ENCODE results near the gene PHOSPHO1. TPM values are rescaled to one million over a fixed set of nuclear protein-coding genes. Genes with fewer than 3 reads are reported as not detected.

The PHOSPHO1 gene
- total and polyA plus RNA-seq, 2 of the 13 experiments (the other 11 are each of a cell fraction or from before 2014, with no cell fraction given) = not detected

DNA sequence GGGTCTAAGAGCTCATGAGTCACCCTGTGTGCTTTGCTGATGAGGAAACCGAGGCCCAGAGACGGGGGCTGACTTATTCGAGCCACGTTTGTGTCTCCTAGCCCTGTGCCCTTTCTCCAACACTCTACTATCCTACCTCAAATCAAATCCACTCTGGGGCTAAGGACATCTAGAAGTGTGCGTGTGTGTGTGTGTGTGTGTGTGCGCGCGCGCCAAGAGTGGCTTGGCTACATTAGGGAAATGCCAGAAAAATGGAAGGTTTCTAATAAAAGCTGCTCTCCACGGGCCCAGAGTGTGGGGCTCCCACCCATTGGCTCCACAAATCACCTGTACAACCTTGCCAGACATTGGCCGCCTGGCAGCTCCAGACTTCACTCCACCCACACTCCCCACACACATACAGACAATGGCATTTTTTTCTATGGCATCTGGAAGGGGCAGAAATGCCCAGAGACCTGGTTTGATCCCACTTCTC lies 30.3 kb upstream of the PHOSPHO1 start:
- in situ Hi-C loops (cut with HindIII; ENCODE audit: extremely low pct_ligation_motif_present, low pct_unique_long_range_greater_than_20kb) = no loop called here
- intact Hi-C loops (cut with micrococcal nuclease; ENCODE audit: unreplicated experiment) = no loop called here
- peak overlapping the region; percentile 35 for H2AFZ ChIP-seq (ENCODE audit: low read length)
- no peaks in the 10 kb centered on the region for H3K9me3 ChIP-seq (ENCODE audit: low read length)
- peaks cover 2 to 25% of the 10 kb centered on the region in 2 experiments; a peak in 4 of 5 replicates for H3K27me3 ChIP-seq (ENCODE audit: control insufficient read depth in 1 of 2, insufficient read depth in 2 of 2, low read length in 2 of 2)
- H3K79me2 ChIP-seq (ENCODE audit: insufficient read depth, low read length) = no peaks in the 10 kb centered on the region
- H3K4me1 ChIP-seq (ENCODE audit: insufficient read depth, low read length) = peaks cover 13% of the 10 kb centered on the region
- ChIA-PET CTCF (ENCODE audit: low intra/inter-chr PET ratio, low total read pairs) (no interaction called here), POLR2A (no interaction called here)
- ATAC-seq (peak; percentile 27), FAIRE-seq (no peak), DNase-seq (ENCODE audit: low spot score) (no peak)
- 50% methylated on average over 11 of the region's 11 CpGs for WGBS (ENCODE audit: low lambda C conversion rate)
- no peaks in the 10 kb centered on the region for H4K20me1 ChIP-seq (ENCODE audit: insufficient read depth, low read length)
- H3K36me3 ChIP-seq (replicated peaks in 1 of 2; ENCODE audit: control insufficient read depth in 1 of 2, insufficient read depth in 2 of 2, low read length in 2 of 2) = no peaks in the 10 kb centered on the region
- no TSS peak for BruUV-seq (replicated peaks)
- peak overlapping the region; percentile 99 for H3K4me2 ChIP-seq (ENCODE audit: low read depth, low read length)
- H3K27ac ChIP-seq (ENCODE audit: extremely low read length, insufficient read depth, low read length) = no peak overlapping the region
- H3K4me3 ChIP-seq (replicated peaks in 1 of 3; ENCODE audit: insufficient read depth in 1 of 3, low read depth in 2 of 3, low read length in 3 of 3) = peak overlapping the region; percentile 46 to 76 (median 55)
- H3K9ac ChIP-seq (ENCODE audit: insufficient read depth, low read depth, low read length) = peak overlapping the region; percentile 31
- TF ChIP-seq GABPB1 (CRISPR knock-in tag; IDR thresholded peaks at IDR 0.05) = no peak
- TF ChIP-seq, protein P1, sequence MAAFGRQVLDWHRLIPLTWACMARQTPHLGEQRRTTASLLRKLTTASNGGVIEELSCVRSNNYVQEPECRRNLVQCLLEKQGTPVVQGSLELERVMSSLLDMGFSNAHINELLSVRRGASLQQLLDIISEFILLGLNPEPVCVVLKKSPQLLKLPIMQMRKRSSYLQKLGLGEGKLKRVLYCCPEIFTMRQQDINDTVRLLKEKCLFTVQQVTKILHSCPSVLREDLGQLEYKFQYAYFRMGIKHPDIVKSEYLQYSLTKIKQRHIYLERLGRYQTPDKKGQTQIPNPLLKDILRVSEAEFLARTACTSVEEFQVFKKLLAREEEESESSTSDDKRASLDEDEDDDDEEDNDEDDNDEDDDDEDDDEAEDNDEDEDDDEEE (CRISPR knock-in tag; IDR thresholded peaks at IDR 0.05) = 0 out of 2 replicates have a peak, but pooled peaks have one; percentile 41
- TF ChIP-seq TSC22D2 (CRISPR knock-in tag; IDR thresholded peaks at IDR 0.05; ENCODE audit: borderline replicate concordance) = no peak
- TF ChIP-seq, protein P2, sequence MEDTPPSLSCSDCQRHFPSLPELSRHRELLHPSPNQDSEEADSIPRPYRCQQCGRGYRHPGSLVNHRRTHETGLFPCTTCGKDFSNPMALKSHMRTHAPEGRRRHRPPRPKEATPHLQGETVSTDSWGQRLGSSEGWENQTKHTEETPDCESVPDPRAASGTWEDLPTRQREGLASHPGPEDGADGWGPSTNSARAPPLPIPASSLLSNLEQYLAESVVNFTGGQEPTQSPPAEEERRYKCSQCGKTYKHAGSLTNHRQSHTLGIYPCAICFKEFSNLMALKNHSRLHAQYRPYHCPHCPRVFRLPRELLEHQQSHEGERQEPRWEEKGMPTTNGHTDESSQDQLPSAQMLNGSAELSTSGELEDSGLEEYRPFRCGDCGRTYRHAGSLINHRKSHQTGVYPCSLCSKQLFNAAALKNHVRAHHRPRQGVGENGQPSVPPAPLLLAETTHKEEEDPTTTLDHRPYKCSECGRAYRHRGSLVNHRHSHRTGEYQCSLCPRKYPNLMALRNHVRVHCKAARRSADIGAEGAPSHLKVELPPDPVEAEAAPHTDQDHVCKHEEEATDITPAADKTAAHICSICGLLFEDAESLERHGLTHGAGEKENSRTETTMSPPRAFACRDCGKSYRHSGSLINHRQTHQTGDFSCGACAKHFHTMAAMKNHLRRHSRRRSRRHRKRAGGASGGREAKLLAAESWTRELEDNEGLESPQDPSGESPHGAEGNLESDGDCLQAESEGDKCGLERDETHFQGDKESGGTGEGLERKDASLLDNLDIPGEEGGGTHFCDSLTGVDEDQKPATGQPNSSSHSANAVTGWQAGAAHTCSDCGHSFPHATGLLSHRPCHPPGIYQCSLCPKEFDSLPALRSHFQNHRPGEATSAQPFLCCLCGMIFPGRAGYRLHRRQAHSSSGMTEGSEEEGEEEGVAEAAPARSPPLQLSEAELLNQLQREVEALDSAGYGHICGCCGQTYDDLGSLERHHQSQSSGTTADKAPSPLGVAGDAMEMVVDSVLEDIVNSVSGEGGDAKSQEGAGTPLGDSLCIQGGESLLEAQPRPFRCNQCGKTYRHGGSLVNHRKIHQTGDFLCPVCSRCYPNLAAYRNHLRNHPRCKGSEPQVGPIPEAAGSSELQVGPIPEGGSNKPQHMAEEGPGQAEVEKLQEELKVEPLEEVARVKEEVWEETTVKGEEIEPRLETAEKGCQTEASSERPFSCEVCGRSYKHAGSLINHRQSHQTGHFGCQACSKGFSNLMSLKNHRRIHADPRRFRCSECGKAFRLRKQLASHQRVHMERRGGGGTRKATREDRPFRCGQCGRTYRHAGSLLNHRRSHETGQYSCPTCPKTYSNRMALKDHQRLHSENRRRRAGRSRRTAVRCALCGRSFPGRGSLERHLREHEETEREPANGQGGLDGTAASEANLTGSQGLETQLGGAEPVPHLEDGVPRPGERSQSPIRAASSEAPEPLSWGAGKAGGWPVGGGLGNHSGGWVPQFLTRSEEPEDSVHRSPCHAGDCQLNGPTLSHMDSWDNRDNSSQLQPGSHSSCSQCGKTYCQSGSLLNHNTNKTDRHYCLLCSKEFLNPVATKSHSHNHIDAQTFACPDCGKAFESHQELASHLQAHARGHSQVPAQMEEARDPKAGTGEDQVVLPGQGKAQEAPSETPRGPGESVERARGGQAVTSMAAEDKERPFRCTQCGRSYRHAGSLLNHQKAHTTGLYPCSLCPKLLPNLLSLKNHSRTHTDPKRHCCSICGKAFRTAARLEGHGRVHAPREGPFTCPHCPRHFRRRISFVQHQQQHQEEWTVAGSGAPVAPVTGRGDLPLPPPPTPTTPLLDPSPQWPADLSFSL (CRISPR knock-in tag; IDR thresholded peaks at IDR 0.05) = peak; percentile 60; the same call in 1 of the 2 replicates
- TF ChIP-seq ZBTB20 (CRISPR knock-in tag; IDR thresholded peaks at IDR 0.05; ENCODE audit: borderline replicate concordance, low read depth) = 0 out of 2 replicates have a peak, but pooled peaks have one; percentile 0
- TF ChIP-seq, protein P3, sequence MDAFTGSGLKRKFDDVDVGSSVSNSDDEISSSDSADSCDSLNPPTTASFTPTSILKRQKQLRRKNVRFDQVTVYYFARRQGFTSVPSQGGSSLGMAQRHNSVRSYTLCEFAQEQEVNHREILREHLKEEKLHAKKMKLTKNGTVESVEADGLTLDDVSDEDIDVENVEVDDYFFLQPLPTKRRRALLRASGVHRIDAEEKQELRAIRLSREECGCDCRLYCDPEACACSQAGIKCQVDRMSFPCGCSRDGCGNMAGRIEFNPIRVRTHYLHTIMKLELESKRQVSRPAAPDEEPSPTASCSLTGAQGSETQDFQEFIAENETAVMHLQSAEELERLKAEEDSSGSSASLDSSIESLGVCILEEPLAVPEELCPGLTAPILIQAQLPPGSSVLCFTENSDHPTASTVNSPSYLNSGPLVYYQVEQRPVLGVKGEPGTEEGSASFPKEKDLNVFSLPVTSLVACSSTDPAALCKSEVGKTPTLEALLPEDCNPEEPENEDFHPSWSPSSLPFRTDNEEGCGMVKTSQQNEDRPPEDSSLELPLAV (CRISPR knock-in tag; conservative IDR thresholded peaks at IDR 0.05; ENCODE audit: low read depth) = no peak
- TF ChIP-seq, protein P4, sequence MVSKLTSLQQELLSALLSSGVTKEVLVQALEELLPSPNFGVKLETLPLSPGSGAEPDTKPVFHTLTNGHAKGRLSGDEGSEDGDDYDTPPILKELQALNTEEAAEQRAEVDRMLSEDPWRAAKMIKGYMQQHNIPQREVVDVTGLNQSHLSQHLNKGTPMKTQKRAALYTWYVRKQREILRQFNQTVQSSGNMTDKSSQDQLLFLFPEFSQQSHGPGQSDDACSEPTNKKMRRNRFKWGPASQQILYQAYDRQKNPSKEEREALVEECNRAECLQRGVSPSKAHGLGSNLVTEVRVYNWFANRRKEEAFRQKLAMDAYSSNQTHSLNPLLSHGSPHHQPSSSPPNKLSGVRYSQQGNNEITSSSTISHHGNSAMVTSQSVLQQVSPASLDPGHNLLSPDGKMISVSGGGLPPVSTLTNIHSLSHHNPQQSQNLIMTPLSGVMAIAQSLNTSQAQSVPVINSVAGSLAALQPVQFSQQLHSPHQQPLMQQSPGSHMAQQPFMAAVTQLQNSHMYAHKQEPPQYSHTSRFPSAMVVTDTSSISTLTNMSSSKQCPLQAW (CRISPR knock-in tag; IDR thresholded peaks at IDR 0.05) = 0 out of 2 replicates have a peak, but pooled peaks have one; percentile 23
- TF ChIP-seq FOSL2 (CRISPR knock-in tag; IDR thresholded peaks at IDR 0.05) = peak; percentile 83
